GM23338 (cell line): ENCODE measurements around the gene ATG4C. TPM values are rescaled to one million over a fixed set of nuclear protein-coding genes. Genes with fewer than 3 reads are reported as not detected.

ENCODE experiments used
- ATAC-seq: fragments of 200-7000 bp; cut with Tn5 transposase; 3 replicates; pipeline ENCODE4 v1.9.1; 2020
- DNase-seq: peaks from one replicate; pipeline ENCODE4 v3.0.0-alpha.2; 2015; ENCODE audit warnings: low spot score
- H2AFZ ChIP-seq: fragments of 200-600 bp; sonication (generic); 2 replicates; pipeline ENCODE4 v1.8.0; 2016; ENCODE audit warnings: antibody characterized with exemption, mild to moderate bottlenecking, moderate library complexity
- H3F3A ChIP-seq: fragments of 200-600 bp; sonication (generic); replicated peaks from 2 replicates; pipeline ENCODE4 v1.8.0; 2017; ENCODE audit warnings: antibody characterized with exemption, mixed run types, low read depth
- H3K27ac ChIP-seq: fragments of 200-600 bp; sonication (generic); 2 replicates; pipeline ENCODE4 v1.6.1; 2016; ENCODE audit warnings: low read depth
- H3K27me3 ChIP-seq: fragments of 200-600 bp; sonication (generic); 2 replicates; pipeline ENCODE4 v1.8.0; 2016; ENCODE audit warnings: mild to moderate bottlenecking, mixed run types, moderate library complexity; ENCODE audit not compliant: insufficient read depth
- H3K36me3 ChIP-seq: fragments of 200-600 bp; sonication (generic); 2 replicates; pipeline ENCODE4 v1.8.0; 2016; ENCODE audit warnings: mild to moderate bottlenecking; ENCODE audit not compliant: insufficient read depth
- H3K4me1 ChIP-seq: fragments of 200-600 bp; sonication (generic); 2 replicates; pipeline ENCODE4 v1.8.0; 2016; ENCODE audit warnings: mild to moderate bottlenecking, moderate library complexity; ENCODE audit not compliant: insufficient read depth
- H3K4me2 ChIP-seq: fragments of 200-600 bp; sonication (generic); 2 replicates; pipeline ENCODE4 v1.7.1; 2017; ENCODE audit warnings: mixed run types
- H3K4me3 ChIP-seq: fragments of 200-600 bp; sonication (generic); 2 replicates; pipeline ENCODE4 v1.6.1; 2016; ENCODE audit warnings: mixed run types
- H3K79me2 ChIP-seq: fragments of 200-600 bp; sonication (generic); replicated peaks from 2 replicates; pipeline ENCODE4 v1.8.0; 2017; ENCODE audit warnings: mild to moderate bottlenecking; ENCODE audit not compliant: insufficient read depth
- H3K9me2 ChIP-seq: fragments of 200-600 bp; sonication (generic); 2 replicates; pipeline ENCODE4 v1.8.0; 2017; ENCODE audit not compliant: insufficient read depth
- H4K20me1 ChIP-seq: fragments of 200-600 bp; sonication (generic); replicated peaks from 2 replicates; pipeline ENCODE4 v1.8.0; 2017; ENCODE audit warnings: mild to moderate bottlenecking; ENCODE audit not compliant: insufficient read depth
- H3K27ac Mint-ChIP-seq: 2 replicates; pipeline ENCODE4 v1.8.0; 2020; ENCODE audit warnings: inconsistent platforms, mild to moderate bottlenecking, moderate library complexity, mixed read lengths
- H3K27me3 Mint-ChIP-seq: 3 replicates; pipeline ENCODE4 v1.8.0; 2022; ENCODE audit warnings: low read depth, mild to moderate bottlenecking, moderate library complexity, mixed read lengths, inconsistent platforms; ENCODE audit not compliant: insufficient read depth, poor library complexity
- H3K36me3 Mint-ChIP-seq: 3 replicates; pipeline ENCODE4 v1.8.0; 2021; ENCODE audit warnings: low read depth, mild to moderate bottlenecking, inconsistent platforms, moderate library complexity, mixed read lengths
- H3K4me1 Mint-ChIP-seq: 3 replicates; pipeline ENCODE4 v1.8.0; 2020; ENCODE audit warnings: mild to moderate bottlenecking, inconsistent platforms, mixed read lengths
- H3K4me3 Mint-ChIP-seq: 3 replicates; pipeline ENCODE4 v1.8.0; 2021; ENCODE audit warnings: moderate library complexity, mild to moderate bottlenecking, inconsistent platforms, mixed read lengths
- H3K9me3 Mint-ChIP-seq: 3 replicates; pipeline ENCODE4 v1.8.0; 2020; ENCODE audit warnings: moderate library complexity, mild to moderate bottlenecking, inconsistent platforms, mixed read lengths
- CREB1 ChIP-seq: fragments of 250-450 bp; sonication (Bioruptor Pico); IDR thresholded peaks from 2 replicates; pipeline ENCODE4 v1.5.0; 2020; ENCODE audit warnings: low read depth, mild to moderate bottlenecking, moderate library complexity
- CTCF ChIP-seq, 2 experiments: fragments of 200-600 bp in 1 of 2; sonication (generic) in 1 of 2; conservative IDR thresholded peaks; 2 replicates each; pipeline versions ENCODE4 v1.5.1 to v1.6.1; 2016 to 2017; ENCODE audit warnings: antibody characterized with exemption in 2 of 2, low read depth in 2 of 2, mild to moderate bottlenecking in 2 of 2, moderate library complexity in 1 of 2
- NANOG ChIP-seq: IDR thresholded peaks from 2 replicates; pipeline ENCODE4 v1.6.1; 2016; ENCODE audit warnings: antibody characterized with exemption, borderline replicate concordance
- POLR2AphosphoS5 ChIP-seq: IDR thresholded peaks from 2 replicates; pipeline ENCODE4 v1.6.1; 2016; ENCODE audit warnings: antibody characterized with exemption, low read depth
- ZNF114 ChIP-seq: fragments of 250-450 bp; sonication (Bioruptor Pico); IDR thresholded peaks from 2 replicates; pipeline ENCODE4 v1.5.0; 2020; ENCODE audit warnings: mild to moderate bottlenecking, moderate library complexity
- ZNF462 ChIP-seq: fragments of 250-450 bp; sonication (Bioruptor Pico); IDR thresholded peaks from 2 replicates; pipeline ENCODE4 v1.5.0; 2020; ENCODE audit warnings: mild to moderate bottlenecking, moderate library complexity
- polyA plus RNA-seq: library from polyadenylated mRNA; unstranded; fragments of >200 nt; fragmentation: Nextera tagmentation; extraction: Ambion mirVana; gene quantifications from 2 replicates; pipeline ENCODE4 v1.2.1, GENCODE V29; 2016
- total RNA-seq: library from RNA; depleted of rRNA; stranded (reverse); fragments of >200 nt; shearing (Covaris generic); gene quantifications from 2 replicates; pipeline ENCODE4 v1.2.3, GENCODE V29; 2014

Gene ATG4C
- total and polyA plus RNA-seq, 2 experiments from 2014 or later = 15.7 to 18.6 TPM

GRCh38 chr1:62796221-62796620, 12.3 kb downstream of the ATG4C start (continued):
- TF ChIP-seq POLR2AphosphoS5 = no peak
- TF ChIP-seq CTCF (conservative IDR thresholded peaks at IDR 0.05; ENCODE audit: low read depth in 2 of 2) = no peak
- no peak for TF ChIP-seq NANOG
- no peak for TF ChIP-seq ZNF114
- TF ChIP-seq CREB1 = no peak

- Histone ChIP-seq H3F3A (no peaks in the 10 kb centered on the region), H3K27me3 (no peaks in the 10 kb centered on the region), H3K4me3 (no peak overlapping the region), H4K20me1 (no peaks in the 10 kb centered on the region), H3K4me1 (no peaks in the 10 kb centered on the region), H3K4me2 (no peak overlapping the region), H2AFZ (no peak overlapping the region), H3K36me3 (no peaks in the 10 kb centered on the region), H3K27ac (no peak overlapping the region), H3K79me2 (peaks cover 14% of the 10 kb centered on the region), H3K9me2 (no peaks in the 10 kb centered on the region)
- H3K27me3 Mint-ChIP-seq = no peaks in the 10 kb centered on the region
- ATAC-seq (no peak), DNase-seq (no peak)
- H3K4me1 Mint-ChIP-seq = no peaks in the 10 kb centered on the region
- H3K36me3 Mint-ChIP-seq = no peaks in the 10 kb centered on the region
- H3K27ac Mint-ChIP-seq = no peak overlapping the region
- TF ChIP-seq CTCF (conservative IDR thresholded peaks at IDR 0.05; ENCODE audit: low read depth in 2 of 2) (no peak), ZNF462 (CRISPR knock-in tag) (no peak), CREB1 (no peak)
- H3K4me3 Mint-ChIP-seq = no peak overlapping the region
- no peaks in the 10 kb centered on the region for H3K9me3 Mint-ChIP-seq
These were observed 15.8 kb downstream of the ATG4C start for GRCh38 chr1:62799688-62800087.
